ENCODE data around the gene PRORP. TPM values are rescaled to one million over a fixed set of nuclear protein-coding genes. Genes with fewer than 3 reads are reported as not detected.
"Not testable (repeated sequence)": the region's sequence is repeated elsewhere in the genome, so short reads cannot be mapped to it uniquely, and the experiment has no call there.

Gene PRORP
- total and polyA plus RNA-seq, 2 of the 8 experiments (the other 6 are each of a cell fraction or from before 2014, with no cell fraction given) = 30.0 to 44.8 TPM

- TF ChIP-seq RFX5 (IDR thresholded peaks at IDR 0.05; ENCODE audit: borderline replicate concordance, low read depth, low read length) = no peak
Measured at GRCh38 chr14:35149239-35149638, 26.9 kb downstream of the PRORP start (continued).

- H3K9ac ChIP-seq (replicated peaks in 1 of 4; ENCODE audit: extremely low read depth in 1 of 4, low read depth in 3 of 4, low read length in 3 of 4); H2BK20ac ChIP-seq (ENCODE audit: low read length); H3K23ac ChIP-seq (ENCODE audit: insufficient read length); H4K20me1 ChIP-seq (replicated peaks in 1 of 2; ENCODE audit: control insufficient read depth in 1 of 2, insufficient read depth in 2 of 2, low read length in 2 of 2); DNase-seq (ENCODE audit: low read depth in 1 of 2, low spot score in 2 of 2); H2AK5ac ChIP-seq (ENCODE audit: low read depth, low read length); H3K23me2 ChIP-seq (ENCODE audit: low read depth, low read length); H3K14ac ChIP-seq (ENCODE audit: insufficient read length); H2BK5ac ChIP-seq (ENCODE audit: low read depth, low read length); CTCF ChIA-PET (ENCODE audit: partially characterized antibody); H3K56ac ChIP-seq (replicated peaks; ENCODE audit: insufficient read length, low read depth, low read length); H2BK12ac ChIP-seq (ENCODE audit: low read depth, low read length); H3K4me1 ChIP-seq (replicated peaks in 1 of 4; ENCODE audit: control insufficient read depth in 3 of 4, insufficient read depth in 4 of 4, low read length in 3 of 4); H3K27me3 ChIP-seq (replicated peaks in 1 of 4; ENCODE audit: control insufficient read depth in 3 of 4, extremely low read depth in 1 of 4, insufficient read depth in 3 of 4, low read length in 3 of 4); H2BK120ac ChIP-seq (replicated peaks; ENCODE audit: low read depth, low read length); H3K79me1 ChIP-seq (ENCODE audit: low read depth, low read length); H3K4me3 ChIP-seq (ENCODE audit: extremely low read depth in 1 of 4, insufficient read depth in 2 of 4, low read depth in 3 of 4, low read length in 4 of 4); H3K4me2 ChIP-seq (ENCODE audit: insufficient read depth in 1 of 2, low read depth in 2 of 2, low read length in 2 of 2); H4K91ac ChIP-seq (replicated peaks; ENCODE audit: insufficient read length, low read length); H2BK15ac ChIP-seq (ENCODE audit: low read length); H3K36me3 ChIP-seq (ENCODE audit: control insufficient read depth in 2 of 4, insufficient read depth in 4 of 4, low read length in 3 of 4); FAIRE-seq; H3K4ac ChIP-seq (replicated peaks; ENCODE audit: insufficient read length, low read depth, low read length); H3K18ac ChIP-seq (ENCODE audit: extremely low read depth, low read length); H4K5ac ChIP-seq (ENCODE audit: insufficient read length, low read depth, low read length); H3K79me2 ChIP-seq (ENCODE audit: control insufficient read depth in 1 of 2, insufficient read depth in 2 of 2, low read length in 2 of 2); H3K27ac ChIP-seq (ENCODE audit: low read depth, low read length); H2AFZ ChIP-seq (ENCODE audit: low read length); H4K8ac ChIP-seq (ENCODE audit: extremely low read depth, insufficient read depth, low read length); POLR2A ChIA-PET (ENCODE audit: partially characterized antibody): not testable (repeated sequence)
- H3K9me3 ChIP-seq (ENCODE audit: insufficient read depth in 2 of 2, low read depth in 1 of 2, low read length in 1 of 2) = peaks cover 0 to 11% of the 10 kb centered on the region in 2 experiments; a peak in 1 of 4 replicates
- WGBS, 2 experiments (ENCODE audit: extremely low coverage in 1 of 2, insufficient coverage in 1 of 2, insufficient read length in 1 of 2, insufficient replicate concordance in 2 of 2, low coverage in 1 of 2, low lambda C conversion rate in 2 of 2, missing lambda C conversion rate in 1 of 2) = no CpG with 5 or more reads among the region's 35 CpGs
Measured at GRCh38 chr14:35152531-35152930, 30.2 kb downstream of the PRORP start.

All from H1 (cell line).